IMR-90 (cell line): ENCODE results near the gene YIPF1. TPM values are rescaled to one million over a fixed set of nuclear protein-coding genes. Genes with fewer than 3 reads are reported as not detected.
A peak's percentile ranks its signal among the peaks of the same experiment; 100 is the strongest.

ENCODE experiments used
- ATAC-seq: fragments of 200-7000 bp; cut with Tn5 transposase; 2 replicates; pipeline ENCODE4 v1.9.1; 2020; ENCODE audit warnings: low read depth, mild to moderate bottlenecking, moderate library complexity
- BruUV-seq: library from RNA; stranded (reverse); fragments of 400-500 nt; replicated peaks from 2 replicates; lab custom pipeline; 2021; lab: Mats Ljungman, UMichigan
- CTCF ChIA-PET: fragments of 300-600 bp; formaldehyde crosslinking; extraction: SDS; loops from one replicate; lab custom pipeline; 2021; ENCODE audit warnings: antibody characterized with exemption; lab: Yijun Ruan, JAX
- POLR2A ChIA-PET: fragments of 300-600 bp; sonication (Branson Sonifier 250); formaldehyde crosslinking; loops from one replicate; lab custom pipeline; 2022; ENCODE audit warnings: antibody characterized with exemption; ENCODE audit not compliant: unreplicated experiment; lab: Charles Lee
- DNase-seq: peaks from one replicate; pipeline ENCODE4 v3.0.0; 2013
- H2AFZ ChIP-seq: replicated peaks from 2 replicates; pipeline ENCODE3; 2013; ENCODE audit warnings: low read length, mild to moderate bottlenecking; ENCODE audit not compliant: poor library complexity
- H2AK5ac ChIP-seq: 2 replicates; pipeline ENCODE4 v1.6.1; 2013; ENCODE audit warnings: low read depth, low read length, inconsistent platforms
- H2AK9ac ChIP-seq: replicated peaks from 2 replicates; pipeline ENCODE3; 2013; ENCODE audit warnings: mild to moderate bottlenecking, low read depth, low read length, moderate library complexity; ENCODE audit not compliant: poor library complexity
- H2BK120ac ChIP-seq: 2 replicates; pipeline ENCODE4 v1.6.1; 2013; ENCODE audit warnings: low read depth, low read length, inconsistent platforms
- H2BK15ac ChIP-seq: 3 replicates; pipeline ENCODE4 v1.6.1; 2013; ENCODE audit warnings: low read depth, low read length, inconsistent platforms
- H2BK20ac ChIP-seq: 2 replicates; pipeline ENCODE4 v1.6.1; 2013; ENCODE audit warnings: low read depth, mild to moderate bottlenecking, inconsistent platforms, low read length, moderate library complexity
- H2BK5ac ChIP-seq: 2 replicates; pipeline ENCODE4 v1.6.1; 2013; ENCODE audit warnings: mild to moderate bottlenecking, low read depth, low read length, inconsistent platforms; ENCODE audit not compliant: poor library complexity, severe bottlenecking
- H3K14ac ChIP-seq: replicated peaks from 2 replicates; pipeline ENCODE4 v1.6.1; 2013; ENCODE audit warnings: low read depth, low read length, inconsistent platforms
- H3K18ac ChIP-seq: 2 replicates; pipeline ENCODE4 v1.6.1; 2013; ENCODE audit warnings: low read depth, low read length, control low read depth
- H3K23ac ChIP-seq: 2 replicates; pipeline ENCODE4 v1.6.1; 2013; ENCODE audit warnings: low read depth, low read length, inconsistent platforms
- H3K27ac ChIP-seq: 2 replicates; pipeline ENCODE4 v1.5.1; 2013; ENCODE audit warnings: mild to moderate bottlenecking, control low read depth, low read length; ENCODE audit not compliant: insufficient read depth
- H3K27me3 ChIP-seq: 2 replicates; pipeline ENCODE4 v1.6.1; 2013; ENCODE audit warnings: low read length; ENCODE audit not compliant: control insufficient read depth, insufficient read depth
- H3K36me3 ChIP-seq: 2 replicates; pipeline ENCODE4 v1.6.1; 2013; ENCODE audit warnings: low read length, mixed read lengths; ENCODE audit not compliant: control insufficient read depth, insufficient read depth
- H3K4ac ChIP-seq: 2 replicates; pipeline ENCODE4 v1.6.1; 2013; ENCODE audit warnings: low read depth, low read length, inconsistent platforms
- H3K4me1 ChIP-seq: 2 replicates; pipeline ENCODE4 v1.6.1; 2013; ENCODE audit warnings: low read length, mixed read lengths; ENCODE audit not compliant: control insufficient read depth, insufficient read depth
- H3K4me2 ChIP-seq: 2 replicates; pipeline ENCODE4 v1.6.1; 2013; ENCODE audit warnings: low read depth, mild to moderate bottlenecking, control low read depth, low read length, moderate library complexity
- H3K4me3 ChIP-seq: 2 replicates; pipeline ENCODE4 v1.5.1; 2013; ENCODE audit warnings: low read depth, mild to moderate bottlenecking, control low read depth, low read length, moderate library complexity; ENCODE audit not compliant: insufficient read depth
- H3K56ac ChIP-seq: 2 replicates; pipeline ENCODE4 v1.6.1; 2013; ENCODE audit warnings: low read length, inconsistent platforms; ENCODE audit not compliant: insufficient read depth; ENCODE audit errors: extremely low read depth
- H3K79me1 ChIP-seq, 2 experiments: 2 replicates each; pipeline ENCODE4 v1.6.1; 2013; ENCODE audit warnings: low read length in 2 of 2, inconsistent platforms in 1 of 2, low read depth in 1 of 2
- H3K9ac ChIP-seq: 2 replicates; pipeline ENCODE4 v1.6.1; 2013; ENCODE audit warnings: low read depth, low read length, control low read depth
- H3K9me1 ChIP-seq: 2 replicates; pipeline ENCODE4 v1.6.1; 2013; ENCODE audit warnings: low read length, inconsistent platforms; ENCODE audit not compliant: insufficient read depth
- H3K9me3 ChIP-seq: 2 replicates; pipeline ENCODE4 v1.6.1; 2013; ENCODE audit warnings: low read length; ENCODE audit not compliant: control insufficient read depth, insufficient read depth
- H4K20me1 ChIP-seq: 2 replicates; pipeline ENCODE4 v1.6.1; 2013; ENCODE audit warnings: low read length, inconsistent platforms; ENCODE audit not compliant: insufficient read depth
- H4K5ac ChIP-seq: 2 replicates; pipeline ENCODE4 v1.6.1; 2013; ENCODE audit warnings: mild to moderate bottlenecking, low read depth, low read length, control low read depth
- H4K8ac ChIP-seq, 2 experiments: 2 replicates each; pipeline ENCODE4 v1.6.1; 2013; ENCODE audit warnings: low read depth in 2 of 2, low read length in 2 of 2, control low read depth in 1 of 2, inconsistent platforms in 1 of 2
- H4K91ac ChIP-seq: 2 replicates; pipeline ENCODE4 v1.6.1; 2013; ENCODE audit warnings: low read depth, low read length, inconsistent platforms; ENCODE audit not compliant: insufficient read depth
- BHLHE40 ChIP-seq: fragments of 150-350 bp; IDR thresholded peaks from 2 replicates; pipeline ENCODE4 v1.6.1; 2016; ENCODE audit warnings: mild to moderate bottlenecking, low read depth, low read length
- CHD1 ChIP-seq: IDR thresholded peaks from 2 replicates; pipeline ENCODE4 v1.6.1; 2012; ENCODE audit warnings: low read depth, low read length, improper control_type of control experiment
- FOS ChIP-seq: fragments of 150-350 bp; IDR thresholded peaks from 2 replicates; pipeline ENCODE4 v1.6.1; 2016; ENCODE audit warnings: low read depth, low read length
- MAFK ChIP-seq: IDR thresholded peaks from 2 replicates; pipeline ENCODE4 v1.6.1; 2012; ENCODE audit warnings: low read depth, low read length, improper control_type of control experiment
- NFE2L2 ChIP-seq: fragments of 150-350 bp; IDR thresholded peaks from 2 replicates; pipeline ENCODE4 v1.6.1; 2016; ENCODE audit warnings: low read depth, mild to moderate bottlenecking, low read length
- POLR2A ChIP-seq: IDR thresholded peaks from 2 replicates; pipeline ENCODE4 v1.6.1; 2012; ENCODE audit warnings: mild to moderate bottlenecking, low read depth, low read length
- RAD21 ChIP-seq: IDR thresholded peaks from 2 replicates; pipeline ENCODE4 v1.6.1; 2012; ENCODE audit warnings: low read length, improper control_type of control experiment
- RCOR1 ChIP-seq: IDR thresholded peaks from 2 replicates; pipeline ENCODE4 v1.6.1; 2012; ENCODE audit warnings: mild to moderate bottlenecking, low read length, improper control_type of control experiment; ENCODE audit not compliant: insufficient replicate concordance
- SMC3 ChIP-seq: fragments of 150-350 bp; IDR thresholded peaks from 2 replicates; pipeline ENCODE4 v1.6.1; 2016; ENCODE audit warnings: low read depth, mild to moderate bottlenecking, antibody characterized with exemption, low read length, moderate library complexity
- USF2 ChIP-seq: fragments of 150-350 bp; IDR thresholded peaks from 2 replicates; pipeline ENCODE4 v1.6.1; 2017; ENCODE audit warnings: mild to moderate bottlenecking, antibody characterized with exemption, low read length, low read depth
- WGBS, 2 experiments: methylation state at CpG; one replicate each; pipeline versions ENCODE4 v1.1.5 to v1.1.7; 2013; ENCODE audit warnings: missing lambda C conversion rate in 2 of 2; ENCODE audit not compliant: insufficient read length in 1 of 2; ENCODE audit errors: extremely low coverage in 2 of 2; 5-methylcytosine and 5-hydroxymethylcytosine counted together
- dilution Hi-C: fragments of 300-500 bp; cut with HindIII; formaldehyde crosslinking; loops from one replicate; pipeline ENCODE4 v1.14.3; 2018; ENCODE audit warnings: low sequenced_read_pairs; ENCODE audit not compliant: unreplicated experiment
- in situ Hi-C: fragments of 300-500 bp; cut with MboI; formaldehyde crosslinking; loops from 3 replicates; pipeline ENCODE4 v1.14.3; 2019; ENCODE audit warnings: low sequenced_read_pairs, inconsistent platforms, mixed read lengths
- intact Hi-C: fragments of 100-400 bp; cut with micrococcal nuclease; formaldehyde crosslinking; loops from 2 replicates; pipeline ENCODE4 v1.10.0; 2022
- polyA plus RNA-seq, 3 experiments: library from polyadenylated mRNA; depleted of rRNA; stranded (reverse); fragments of >200 nt; gene quantifications; 2 replicates each; pipeline ENCODE4 v1.2.3, GENCODE V29; 2012; ENCODE audit warnings: low replicate concordance in 1 of 3
- total RNA-seq: library from RNA; depleted of rRNA; stranded (reverse); fragments of >200 nt; gene quantifications from 2 replicates; pipeline ENCODE4 v1.2.3, GENCODE V29; 2012
- TF ChIP-seq, protein P1 (sequence below): fragments of 150-350 bp; IDR thresholded peaks from 2 replicates; pipeline ENCODE4 v1.6.1; 2016; ENCODE audit warnings: low read depth, mild to moderate bottlenecking, low read length, moderate library complexity, borderline replicate concordance

YIPF1 gene
- total and polyA plus RNA-seq, 2 of the 4 experiments (the other 2 are of a cell fraction) = 23.7 to 35.3 TPM

GRCh38 chr1:53891678-53892077 is 2.1 kb upstream of the YIPF1 start:
- Histone ChIP-seq H3K4me2 (no peak overlapping the region), H4K91ac (no peak overlapping the region), H3K18ac (no peak overlapping the region), H2AK5ac (no peak overlapping the region), H3K27me3 (no peaks in the 10 kb centered on the region), H3K4ac (no peak overlapping the region), H3K9me1 (peaks cover 13% of the 10 kb centered on the region; the same call in 1 of the 2 replicates), H2BK5ac (no peak overlapping the region), H2AFZ (no peak overlapping the region), H3K4me1 (peaks cover 7% of the 10 kb centered on the region), H3K56ac (no peak overlapping the region), H2BK120ac (no peak overlapping the region), H4K5ac (no peak overlapping the region), H3K27ac (no peak overlapping the region), H3K14ac (no peak overlapping the region), H3K9ac (no peak overlapping the region), H3K23ac (no peak overlapping the region), H3K9me3 (no peaks in the 10 kb centered on the region), H3K36me3 (peaks cover 3% of the 10 kb centered on the region; the same call in 1 of the 2 replicates), H3K79me1 (peaks cover 5 to 9% of the 10 kb centered on the region in 2 experiments), H2BK20ac (peak overlapping the region; percentile 32; the same call in 1 of the 2 replicates), H2BK15ac (no peak overlapping the region), H3K4me3 (no peak overlapping the region), H2AK9ac (no peak overlapping the region), H4K8ac (no peak overlapping the region), H4K20me1 (0 out of 2 replicates have a peak, but pooled peaks cover 4% of the 10 kb centered on the region)
- POLR2A ChIA-PET = no interaction called here
- ATAC-seq = no peak
- no peak for DNase-seq
- no TSS peak for BruUV-seq
- CTCF ChIA-PET = no interaction called here
- TF ChIP-seq RCOR1 (no peak), NFE2L2 (no peak), RAD21 (no peak), CHD1 (no peak), POLR2A (no peak), BHLHE40 (no peak), FOS (no peak), USF2 (no peak), MAFK (no peak), SMC3 (no peak)
- TF ChIP-seq, protein P1, sequence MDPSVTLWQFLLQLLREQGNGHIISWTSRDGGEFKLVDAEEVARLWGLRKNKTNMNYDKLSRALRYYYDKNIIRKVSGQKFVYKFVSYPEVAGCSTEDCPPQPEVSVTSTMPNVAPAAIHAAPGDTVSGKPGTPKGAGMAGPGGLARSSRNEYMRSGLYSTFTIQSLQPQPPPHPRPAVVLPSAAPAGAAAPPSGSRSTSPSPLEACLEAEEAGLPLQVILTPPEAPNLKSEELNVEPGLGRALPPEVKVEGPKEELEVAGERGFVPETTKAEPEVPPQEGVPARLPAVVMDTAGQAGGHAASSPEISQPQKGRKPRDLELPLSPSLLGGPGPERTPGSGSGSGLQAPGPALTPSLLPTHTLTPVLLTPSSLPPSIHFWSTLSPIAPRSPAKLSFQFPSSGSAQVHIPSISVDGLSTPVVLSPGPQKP = no peak
- intact Hi-C loops = no loop called here
- dilution Hi-C loops = no loop called here
- no CpG with 5 or more reads among the region's 2 CpGs for WGBS, 2 experiments
- in situ Hi-C loops = no loop called here
